GM19023 (cell line): Measurements from ENCODE around the gene MDGA2.
"Not testable (repeated sequence)": the region's sequence is repeated elsewhere in the genome, so short reads cannot be mapped to it uniquely, and the experiment has no call there.

Experiments
- ATAC-seq: cut with Tn5 transposase; IDR thresholded peaks from one replicate; pipeline ENCODE4 v1.9.1; 2021; ENCODE audit warnings: mild to moderate bottlenecking, moderate library complexity; ENCODE audit not compliant: unreplicated experiment

The MDGA2 gene

GRCh38 chr14:47252802-47253201 lies 422.6 kb downstream of the MDGA2 start:
- ATAC-seq: no peak

- no peak for ATAC-seq
Observed at GRCh38 chr14:47246367-47246766, 429.0 kb downstream of the MDGA2 start.

GRCh38 chr14:47242579-47242978 lies 432.8 kb downstream of the MDGA2 start:
- ATAC-seq: not testable (repeated sequence)

GRCh38 chr14:47240748-47241437 lies 434.5 kb downstream of the MDGA2 start:
- ATAC-seq: no peak

- no peak for ATAC-seq
Observed at GRCh38 chr14:47235619-47236018, 439.8 kb downstream of the MDGA2 start.

- no peak for ATAC-seq
Observed at GRCh38 chr14:47226877-47227520, 448.4 kb downstream of the MDGA2 start.

GRCh38 chr14:47223656-47224055 lies 451.7 kb downstream of the MDGA2 start:
- ATAC-seq: no peak

GRCh38 chr14:47220096-47220495 lies 455.3 kb downstream of the MDGA2 start:
- no peak for ATAC-seq

GRCh38 chr14:47211263-47211662 lies 464.1 kb downstream of the MDGA2 start:
- no peak for ATAC-seq

- no peak for ATAC-seq
Observed at GRCh38 chr14:47210099-47210498, 465.3 kb downstream of the MDGA2 start.

- ATAC-seq: no peak
Observed at GRCh38 chr14:47208434-47208833, 467.0 kb downstream of the MDGA2 start.

- ATAC-seq: no peak
Observed at GRCh38 chr14:47207617-47208016, 467.8 kb downstream of the MDGA2 start.

GRCh38 chr14:47200740-47201139 lies 474.7 kb downstream of the MDGA2 start:
- no peak for ATAC-seq

GRCh38 chr14:47195582-47195981 lies 479.8 kb downstream of the MDGA2 start:
- ATAC-seq: no peak

GRCh38 chr14:47194055-47194454 lies 481.4 kb downstream of the MDGA2 start:
- ATAC-seq: no peak

GRCh38 chr14:47192203-47192602 lies 483.2 kb downstream of the MDGA2 start:
- ATAC-seq: not testable (repeated sequence)

- ATAC-seq: no peak
Observed at GRCh38 chr14:47191700-47192099, 483.7 kb downstream of the MDGA2 start.

- ATAC-seq: no peak
Observed at GRCh38 chr14:47189911-47190484, 485.4 kb downstream of the MDGA2 start.

- ATAC-seq: no peak
Observed at GRCh38 chr14:47186486-47186885, 488.9 kb downstream of the MDGA2 start.

- no peak for ATAC-seq
Observed at GRCh38 chr14:47179906-47180305, 495.5 kb downstream of the MDGA2 start.

GRCh38 chr14:47171896-47172295 lies 503.5 kb downstream of the MDGA2 start:
- not testable (repeated sequence) for ATAC-seq

GRCh38 chr14:47167402-47167801 lies 508.0 kb downstream of the MDGA2 start:
- no peak for ATAC-seq
